Neutrophil (primary cell): Measurements from ENCODE around the gene NUB1.

Source experiments
- H3K27ac ChIP-seq: fragments of 200-600 bp; sonication (generic); 2 replicates; pipeline ENCODE4 v1.5.1; 2016; ENCODE audit warnings: mild to moderate bottlenecking, moderate library complexity
- H3K27me3 ChIP-seq: fragments of 200-600 bp; sonication (generic); 2 replicates; pipeline ENCODE4 v1.6.0; 2016; ENCODE audit warnings: mild to moderate bottlenecking
- H3K36me3 ChIP-seq: fragments of 200-600 bp; sonication (generic); 2 replicates; pipeline ENCODE4 v1.5.1; 2017
- H3K4me1 ChIP-seq, 2 experiments: fragments of 200-600 bp in 1 of 2; sonication (generic) in 1 of 2; 1 replicate in 1 of 2; 2 replicates in 1 of 2; pipeline versions ENCODE4 v1.5.1 to v1.6.1; 2013 to 2016; ENCODE audit warnings: low read depth in 1 of 2, low read length in 1 of 2, mild to moderate bottlenecking in 1 of 2, moderate library complexity in 1 of 2; ENCODE audit not compliant: control insufficient read depth in 1 of 2, insufficient read depth in 1 of 2
- H3K4me3 ChIP-seq, 2 experiments: fragments of 200-600 bp in 1 of 2; sonication (generic) in 1 of 2; 1 replicate in 1 of 2; 2 replicates in 1 of 2; pipeline ENCODE4 v1.5.1; 2013 to 2016; ENCODE audit warnings: low read depth in 1 of 2, low read length in 1 of 2, mild to moderate bottlenecking in 1 of 2, moderate library complexity in 1 of 2
- H3K9me3 ChIP-seq: fragments of 200-600 bp; sonication (generic); 2 replicates; pipeline ENCODE4 v1.5.1; 2016
- CTCF ChIP-seq: fragments of 200-600 bp; sonication (generic); IDR thresholded peaks from 2 replicates; pipeline ENCODE4 v1.5.1; 2016; ENCODE audit warnings: antibody characterized with exemption

The NUB1 gene

GRCh38 chr7:151394076-151395035 lies 52.7 kb downstream of the NUB1 start:
- Histone ChIP-seq H3K9me3 (no peaks in the 10 kb centered on the region), H3K4me3 (no peak overlapping the region), H3K27ac (no peak overlapping the region), H3K4me1 (no peaks in the 10 kb centered on the region), H3K27me3 (peaks cover 21% of the 10 kb centered on the region), H3K36me3 (no peaks in the 10 kb centered on the region)
- TF ChIP-seq CTCF = no peak

GRCh38 chr7:151395036-151395367 lies 53.4 kb downstream of the NUB1 start:
- peaks cover 14% of the 10 kb centered on the region for H3K27me3 ChIP-seq
- no peak overlapping the region for H3K4me3 ChIP-seq
- no peak for TF ChIP-seq CTCF
- no peaks in the 10 kb centered on the region for H3K9me3 ChIP-seq
- no peaks in the 10 kb centered on the region for H3K4me1 ChIP-seq
- H3K36me3 ChIP-seq = no peaks in the 10 kb centered on the region
- H3K27ac ChIP-seq = no peak overlapping the region

- Histone ChIP-seq H3K27me3 (no peaks in the 10 kb centered on the region), H3K36me3 (no peaks in the 10 kb centered on the region), H3K9me3 (no peaks in the 10 kb centered on the region), H3K4me1 (no peaks in the 10 kb centered on the region), H3K27ac (no peak overlapping the region), H3K4me3 (no peak overlapping the region)
- TF ChIP-seq CTCF = no peak
Observed at GRCh38 chr7:151396328-151396970, 54.8 kb downstream of the NUB1 start.

- TF ChIP-seq CTCF = no peak
- H3K36me3 ChIP-seq = no peaks in the 10 kb centered on the region
- no peak overlapping the region for H3K4me3 ChIP-seq
- no peaks in the 10 kb centered on the region for H3K4me1 ChIP-seq
- no peaks in the 10 kb centered on the region for H3K27me3 ChIP-seq
- no peaks in the 10 kb centered on the region for H3K9me3 ChIP-seq
- no peak overlapping the region for H3K27ac ChIP-seq
Observed at GRCh38 chr7:151397026-151397425, 55.4 kb downstream of the NUB1 start.

- Histone ChIP-seq H3K4me1 (no peaks in the 10 kb centered on the region), H3K27ac (no peak overlapping the region)
Observed at GRCh38 chr7:151398446-151399304, 57.1 kb downstream of the NUB1 start.

More at GRCh38 chr7:151398446-151399304, 57.1 kb downstream of the NUB1 start:
- H3K4me3 ChIP-seq = no peak overlapping the region
- no peaks in the 10 kb centered on the region for H3K27me3 ChIP-seq
- no peak for TF ChIP-seq CTCF
- no peaks in the 10 kb centered on the region for H3K36me3 ChIP-seq
- no peaks in the 10 kb centered on the region for H3K9me3 ChIP-seq
